Activated naive CD8-positive, alpha-beta T cell treated with anti-CD3 and anti-CD28 coated beads, Interleukin-2, amount 10 ng/mL, durations not matched to agents 7 days and 5 days (primary cell): ENCODE measurements around the gene MBD3. TPM values are rescaled to one million over a fixed set of nuclear protein-coding genes. Genes with fewer than 3 reads are reported as not detected.

Experiments
- ATAC-seq: fragments of 150-1000 bp; cut with Tn5 transposase; one replicate; pipeline ENCODE4 v1.10.0; 2021; ENCODE audit warnings: low read depth, moderate library complexity
- POLR2A ChIA-PET: fragments of 350-600 bp; sonication (Branson Sonifier 250); formaldehyde crosslinking; loops from one replicate; lab custom pipeline; 2021; ENCODE audit warnings: antibody characterized with exemption; lab: Charles Lee
- DNase-seq: peaks from one replicate; pipeline ENCODE4 v3.0.0; 2021
- H3K27ac Mint-ChIP-seq: one replicate; pipeline ENCODE4 v1.8.0; 2022; ENCODE audit warnings: mild to moderate bottlenecking, mixed read lengths
- H3K27me3 Mint-ChIP-seq: one replicate; pipeline ENCODE4 v1.8.0; 2022; ENCODE audit warnings: mild to moderate bottlenecking, moderate library complexity, mixed read lengths
- H3K36me3 Mint-ChIP-seq: one replicate; pipeline ENCODE4 v1.8.0; 2021; ENCODE audit warnings: mild to moderate bottlenecking, mixed read lengths
- H3K4me1 Mint-ChIP-seq: one replicate; pipeline ENCODE4 v1.8.0; 2021; ENCODE audit warnings: mixed read lengths
- H3K4me3 Mint-ChIP-seq: one replicate; pipeline ENCODE4 v1.8.0; 2022; ENCODE audit warnings: mild to moderate bottlenecking, moderate library complexity, mixed read lengths
- H3K9me3 Mint-ChIP-seq: one replicate; pipeline ENCODE4 v1.8.0; 2021; ENCODE audit warnings: mixed read lengths
- total RNA-seq, 2 experiments: library from RNA; stranded (reverse); gene quantifications; one replicate each; pipeline ENCODE4 v1.2.3, GENCODE V29; 2021

The MBD3 gene
- total RNA-seq, 2 experiments from 2014 or later: 68.9 to 72.7 TPM

DNA sequence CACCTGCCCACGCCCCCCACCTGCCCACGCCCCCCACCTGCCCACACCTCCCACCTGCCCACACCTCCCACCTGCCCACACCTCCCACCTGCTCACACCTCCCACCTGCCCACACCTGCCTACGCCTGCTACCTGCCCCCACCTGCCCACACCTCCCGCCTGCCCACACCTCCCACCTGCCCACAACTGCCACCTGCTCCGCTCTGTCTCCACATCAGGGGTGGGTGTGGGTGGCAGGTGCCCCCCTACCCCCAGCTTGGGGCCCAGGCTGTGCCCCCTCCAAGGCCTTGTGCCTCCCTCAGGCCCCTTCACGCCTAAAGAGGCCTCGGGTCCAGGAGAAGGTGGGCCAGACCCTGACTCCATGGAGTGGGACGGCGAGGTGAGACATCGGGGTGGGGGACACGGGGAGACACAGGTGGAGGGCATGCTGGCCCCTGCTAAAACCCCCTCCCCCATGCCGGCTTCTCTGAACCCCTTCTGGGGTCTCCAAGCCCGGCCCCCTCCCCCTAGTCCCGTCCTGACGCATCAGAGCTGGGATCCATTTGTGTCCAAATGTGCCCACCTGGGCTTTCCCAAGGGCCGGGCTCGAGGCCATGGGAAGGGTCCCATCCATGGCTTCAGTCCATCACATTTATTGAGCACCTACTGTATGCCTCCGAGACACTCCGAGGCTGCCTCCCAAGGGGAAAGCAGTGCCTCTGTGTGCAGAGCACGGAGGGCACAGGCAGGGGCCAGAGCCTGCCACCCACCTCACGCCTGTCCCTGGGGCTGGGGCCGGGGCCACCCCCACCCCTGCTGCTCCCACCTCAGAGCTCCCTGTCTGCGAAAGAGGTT lies 63.9 kb downstream of the MBD3 start:
- no peak for ATAC-seq
- no peaks in the 10 kb centered on the region for H3K36me3 Mint-ChIP-seq
- POLR2A ChIA-PET: no interaction called here
- peaks cover 14% of the 10 kb centered on the region for H3K27me3 Mint-ChIP-seq
- H3K4me1 Mint-ChIP-seq: peaks cover 4% of the 10 kb centered on the region
- no peak overlapping the region for H3K4me3 Mint-ChIP-seq
- no peak for DNase-seq
- H3K27ac Mint-ChIP-seq: no peak overlapping the region
- no peaks in the 10 kb centered on the region for H3K9me3 Mint-ChIP-seq

DNA sequence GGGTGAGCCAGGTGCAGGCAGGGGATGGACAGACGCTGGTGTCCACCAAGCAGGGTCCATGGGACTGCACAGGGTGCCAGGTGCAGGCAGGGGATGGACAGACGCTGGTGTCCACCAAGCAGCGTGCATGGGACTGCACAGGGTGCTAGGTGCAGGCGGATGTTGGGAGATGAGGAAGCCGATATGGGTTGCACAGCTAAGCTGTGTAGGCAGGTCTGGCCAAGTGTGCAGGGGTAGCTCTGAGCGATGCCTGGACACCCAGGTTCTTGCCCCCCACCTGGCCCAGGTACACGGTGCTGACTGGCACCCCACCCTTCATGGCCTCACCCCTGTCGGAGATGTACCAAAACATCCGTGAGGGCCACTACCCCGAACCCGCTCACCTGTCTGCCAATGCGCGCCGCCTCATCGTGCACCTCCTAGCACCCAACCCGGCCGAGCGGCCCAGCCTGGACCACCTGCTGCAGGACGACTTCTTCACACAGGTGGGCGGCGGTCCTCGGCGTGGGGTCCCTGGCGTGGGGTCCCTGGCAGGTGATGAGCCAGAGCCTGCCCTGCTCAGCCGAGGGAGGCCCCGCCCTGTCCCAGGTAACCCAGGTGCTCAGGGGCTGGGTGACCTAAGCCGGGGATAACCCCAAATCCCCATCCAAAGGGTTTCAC lies 64.9 kb downstream of the MBD3 start:
- Mint-ChIP-seq H3K27me3 (peaks cover 21% of the 10 kb centered on the region), H3K27ac (no peak overlapping the region), H3K4me3 (no peak overlapping the region), H3K36me3 (no peaks in the 10 kb centered on the region), H3K9me3 (no peaks in the 10 kb centered on the region), H3K4me1 (peaks cover 4% of the 10 kb centered on the region)
- no peak for ATAC-seq
- DNase-seq: no peak
- POLR2A ChIA-PET: no interaction called here

DNA sequence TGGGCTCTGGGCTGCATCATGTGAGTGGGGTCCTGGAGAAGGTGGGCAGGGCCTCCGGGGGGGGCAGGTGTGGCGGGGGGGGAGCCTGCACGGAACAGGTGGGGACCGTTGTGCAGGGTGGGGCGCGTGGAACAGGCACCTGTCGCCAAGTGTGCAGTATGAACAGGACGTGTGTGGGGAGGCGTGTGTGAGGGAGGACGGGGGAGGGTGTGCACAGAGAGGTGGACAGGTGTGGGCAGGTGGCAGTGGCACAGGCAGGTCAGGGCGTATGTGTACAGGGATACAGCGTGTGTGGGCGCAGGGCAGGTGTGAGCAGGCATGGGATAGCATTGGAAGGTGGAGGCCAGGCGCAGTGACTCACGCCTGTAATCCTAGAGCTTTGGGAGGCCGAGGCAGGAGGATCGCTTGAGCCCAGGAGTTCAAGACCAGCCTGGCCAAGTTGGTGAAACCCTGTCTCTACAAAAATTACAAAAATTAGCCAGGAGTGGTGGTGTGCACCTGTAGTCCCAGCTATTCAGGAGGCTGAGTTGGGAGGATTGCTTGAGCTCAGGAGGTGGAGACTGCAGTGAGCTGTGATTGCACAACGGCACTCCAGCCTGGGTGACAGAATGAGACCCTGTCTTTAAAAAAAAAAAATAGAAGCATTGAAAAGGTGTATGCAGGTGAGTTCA lies 65.6 kb downstream of the MBD3 start:
- no peak overlapping the region for H3K27ac Mint-ChIP-seq

DNA sequence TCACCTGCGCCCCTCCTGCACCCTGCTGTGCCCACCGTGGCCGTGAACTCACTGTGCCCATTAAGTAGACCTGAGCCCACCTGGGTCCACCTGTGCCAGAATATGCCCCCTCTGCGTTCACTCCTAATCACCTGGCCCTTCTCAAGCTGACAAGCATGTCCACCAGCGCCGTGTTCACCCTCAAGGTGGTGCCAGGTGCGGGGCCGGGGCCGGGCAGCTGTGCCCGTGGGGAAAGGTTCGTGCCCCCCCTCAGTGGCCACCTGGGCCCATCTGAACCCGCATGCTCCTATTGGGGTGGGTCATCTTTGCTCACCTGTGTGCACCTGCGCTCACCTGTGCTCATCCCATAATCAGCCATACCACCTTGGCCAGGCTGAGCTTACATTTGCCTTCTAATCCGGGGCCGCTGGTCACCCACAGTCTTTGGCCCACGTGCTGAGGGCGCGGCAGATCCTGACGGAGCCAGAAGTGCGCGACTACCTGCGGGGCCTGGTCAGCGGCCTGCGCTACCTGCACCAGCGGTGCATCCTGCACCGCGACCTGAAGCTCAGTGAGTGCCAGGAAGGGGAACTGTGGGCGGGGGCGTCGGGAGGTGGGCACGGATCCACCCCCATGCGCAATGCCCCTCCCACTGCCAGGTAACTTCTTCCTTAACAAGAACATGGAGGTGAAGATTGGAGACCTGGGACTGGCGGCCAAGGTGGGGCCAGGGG lies 66.4 kb downstream of the MBD3 start:
- Mint-ChIP-seq H3K9me3 (no peaks in the 10 kb centered on the region), H3K4me1 (peaks cover 4% of the 10 kb centered on the region), H3K36me3 (no peaks in the 10 kb centered on the region), H3K27ac (no peak overlapping the region), H3K27me3 (peaks cover 23% of the 10 kb centered on the region), H3K4me3 (no peak overlapping the region)
- DNase-seq (no peak), ATAC-seq (no peak)
- POLR2A ChIA-PET: no interaction called here

More for the DNA sequence above, 65.6 kb downstream of the MBD3 start:
- H3K27me3 Mint-ChIP-seq: peaks cover 23% of the 10 kb centered on the region
- ATAC-seq (no peak), DNase-seq (no peak)
- POLR2A ChIA-PET: no interaction called here
- H3K36me3 Mint-ChIP-seq: no peaks in the 10 kb centered on the region
- H3K4me3 Mint-ChIP-seq: no peak overlapping the region
- no peaks in the 10 kb centered on the region for H3K9me3 Mint-ChIP-seq
- H3K4me1 Mint-ChIP-seq: peaks cover 4% of the 10 kb centered on the region

DNA sequence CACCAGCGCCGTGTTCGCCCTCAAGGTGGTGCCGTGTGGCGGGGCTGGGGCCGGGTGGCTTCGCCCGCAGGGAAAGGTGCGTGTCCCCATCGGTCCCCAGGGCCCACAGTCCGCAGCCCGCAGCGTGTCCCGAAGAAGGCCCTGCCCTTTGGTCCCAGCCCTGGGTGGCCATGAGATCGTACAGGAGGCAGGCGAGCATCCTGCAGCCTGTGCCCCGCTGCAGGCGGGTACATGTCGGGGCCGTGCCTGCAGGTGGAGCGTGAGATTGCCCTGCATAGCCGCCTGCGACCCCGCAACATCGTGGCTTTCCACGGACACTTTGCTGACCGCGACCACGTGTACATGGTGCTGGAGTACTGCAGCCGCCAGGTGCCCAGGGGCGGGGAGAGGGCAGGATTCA lies 67.3 kb downstream of the MBD3 start:
- no peak overlapping the region for H3K27ac Mint-ChIP-seq

DNA sequence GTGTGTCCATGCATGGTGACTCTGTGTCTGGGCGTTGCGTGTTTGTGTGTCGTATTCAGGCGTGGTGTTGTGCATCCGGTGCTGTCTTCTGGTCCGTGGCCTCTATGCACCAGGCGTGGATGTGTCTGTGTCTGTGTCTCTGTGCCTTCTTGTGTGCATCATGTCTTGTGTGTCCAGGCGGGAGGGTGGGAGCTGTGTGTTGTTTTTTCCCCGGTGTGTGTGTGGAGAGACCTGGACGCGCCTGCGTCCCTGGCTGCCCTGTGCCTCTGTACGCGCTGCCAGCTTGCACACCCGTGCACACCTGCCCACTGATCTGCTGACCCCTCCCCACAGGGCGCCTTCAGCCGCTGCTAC lies 67.7 kb downstream of the MBD3 start:
- H3K27ac Mint-ChIP-seq: no peak overlapping the region
- DNase-seq (no peak), ATAC-seq (no peak)
- H3K9me3 Mint-ChIP-seq: no peaks in the 10 kb centered on the region
- H3K4me3 Mint-ChIP-seq: no peak overlapping the region
- H3K27me3 Mint-ChIP-seq: peaks cover 23% of the 10 kb centered on the region
- no peaks in the 10 kb centered on the region for H3K36me3 Mint-ChIP-seq
- POLR2A ChIA-PET: no interaction called here
- H3K4me1 Mint-ChIP-seq: peaks cover 4% of the 10 kb centered on the region

More for the DNA sequence above, 67.3 kb downstream of the MBD3 start:
- ATAC-seq: no peak
- Mint-ChIP-seq H3K9me3 (no peaks in the 10 kb centered on the region), H3K27me3 (peaks cover 23% of the 10 kb centered on the region), H3K36me3 (no peaks in the 10 kb centered on the region), H3K4me1 (peaks cover 4% of the 10 kb centered on the region), H3K4me3 (no peak overlapping the region)
- POLR2A ChIA-PET: no interaction called here
- DNase-seq: no peak

DNA sequence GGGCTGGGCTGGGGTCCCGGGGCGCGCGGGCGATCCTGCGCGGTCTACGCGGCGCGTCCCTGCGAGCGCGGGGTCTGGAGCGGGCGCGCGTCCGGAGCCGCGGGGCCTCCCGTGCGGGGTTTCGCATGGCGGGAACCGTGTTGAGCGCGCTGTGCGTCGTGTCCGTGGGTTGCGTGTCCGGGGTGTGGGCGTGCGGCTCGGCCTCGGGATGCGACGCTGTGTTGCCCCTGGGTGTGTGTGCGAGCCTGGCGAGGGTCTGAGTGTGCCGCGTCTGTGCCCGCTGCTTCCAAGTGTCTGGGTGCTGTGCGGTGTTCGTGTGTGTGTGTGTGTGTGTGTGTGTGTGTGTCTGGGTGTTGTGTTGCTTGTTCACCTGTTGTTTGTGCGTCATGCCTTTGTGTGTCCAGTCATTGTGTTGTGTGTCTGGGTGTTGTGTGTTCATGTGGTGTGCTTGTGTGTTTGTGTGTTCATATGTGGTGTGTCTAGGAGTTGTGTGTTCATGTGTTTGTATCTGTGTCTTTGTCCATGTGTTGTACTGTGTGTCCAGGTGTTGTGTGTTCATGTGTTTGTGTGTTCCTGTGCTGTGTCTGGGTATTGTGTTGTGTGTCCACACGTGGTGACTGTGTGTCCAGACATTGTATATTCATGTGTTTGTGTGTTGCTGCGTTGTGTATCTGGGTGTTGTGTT lies 68.2 kb downstream of the MBD3 start:
- Mint-ChIP-seq H3K4me1 (peaks cover 4% of the 10 kb centered on the region), H3K27ac (peak overlapping the region; percentile 35), H3K9me3 (no peaks in the 10 kb centered on the region), H3K4me3 (no peak overlapping the region), H3K27me3 (peaks cover 23% of the 10 kb centered on the region), H3K36me3 (no peaks in the 10 kb centered on the region)
- POLR2A ChIA-PET: no interaction called here
- DNase-seq (no peak), ATAC-seq (no peak)

Other genes with a start within 250 kb of the MBD3 start
- 100 to 1,000 TPM; 103 to 106 TPM for gene NDUFS7, start 209.0 kb downstream of the MBD3 start, total RNA-seq
- gene GAMT, start 191.3 kb downstream of the MBD3 start, total RNA-seq: 10 to 100 TPM; 17.9 to 18.9 TPM
- 100 to 1,000 TPM; 214 to 217 TPM for gene DAZAP1, start 185.3 kb downstream of the MBD3 start, total RNA-seq
- 1,000 to 10,000 TPM; 1,438 to 1,457 TPM for gene RPS15, start 154.5 kb downstream of the MBD3 start, total RNA-seq
- gene APC2, start 142.7 kb downstream of the MBD3 start, total RNA-seq: under 1 TPM; 0.06 to 0.11 TPM
- 10 to 100 TPM; 48.0 to 51.2 TPM for gene C19orf25, start 113.7 kb downstream of the MBD3 start, total RNA-seq
- 1 to 10 TPM; 6.7 to 9.7 TPM for gene PCSK4, start 102.5 kb downstream of the MBD3 start, total RNA-seq
- 1 to 10 TPM; 2.2 to 2.8 TPM for gene REEP6, start 101.7 kb downstream of the MBD3 start, total RNA-seq
- gene ADAMTSL5, start 79.8 kb downstream of the MBD3 start, total RNA-seq: 1 to 10 TPM; 1.8 to 2.1 TPM
- not detected for gene PLK5, start 68.8 kb downstream of the MBD3 start, total RNA-seq
- 1 to 10 TPM; 7.0 to 7.8 TPM for gene MEX3D, start 24.5 kb downstream of the MBD3 start, total RNA-seq
- gene UQCR11, start 12.6 kb upstream of the MBD3 start, total RNA-seq: 100 to 1,000 TPM; 176 to 181 TPM
- 100 to 1,000 TPM; 102 to 109 TPM for gene TCF3, start 59.8 kb upstream of the MBD3 start, total RNA-seq
- not detected for gene ONECUT3, start 160.6 kb upstream of the MBD3 start, total RNA-seq
- gene ATP8B3, start 219.4 kb upstream of the MBD3 start, total RNA-seq: 10 to 100 TPM; 17.0 to 18.6 TPM